Measurements from ENCODE around the gene PSMB10.
"Not testable (repeated sequence)": the region's sequence is repeated elsewhere in the genome, so short reads cannot be mapped to it uniquely, and the experiment has no call there.

PSMB10 gene

GRCh38 chr16:67976205-67976604, 39.6 kb upstream of the PSMB10 start:
- no peak for TF ChIP-seq CTCF (IDR thresholded peaks at IDR 0.05; ENCODE audit: low read depth, low read length)
- Histone ChIP-seq H3K36me3 (no peaks in the 10 kb centered on the region), H3K4me1 (no peaks in the 10 kb centered on the region), H3K27me3 (no peaks in the 10 kb centered on the region), H3K9me3 (no peaks in the 10 kb centered on the region), H3K4me3 (ENCODE audit: low read depth, low read length) (no peak overlapping the region)
- no peak for DNase-seq

- Histone ChIP-seq H3K36me3 (no peaks in the 10 kb centered on the region), H3K4me3 (ENCODE audit: low read depth, low read length) (no peak overlapping the region), H3K9me3 (no peaks in the 10 kb centered on the region), H3K4me1 (no peaks in the 10 kb centered on the region), H3K27me3 (no peaks in the 10 kb centered on the region)
- no peak for TF ChIP-seq CTCF (IDR thresholded peaks at IDR 0.05; ENCODE audit: low read depth, low read length)
- DNase-seq, result no peak
Measured at GRCh38 chr16:67975321-67976105, 38.9 kb upstream of the PSMB10 start.

- not testable (repeated sequence) for H3K4me1 ChIP-seq; H3K9me3 ChIP-seq; H3K4me3 ChIP-seq (ENCODE audit: low read depth, low read length); H3K27me3 ChIP-seq; DNase-seq; H3K36me3 ChIP-seq
Measured at GRCh38 chr16:67972285-67972684, 35.6 kb upstream of the PSMB10 start.

- no peak for TF ChIP-seq CTCF (IDR thresholded peaks at IDR 0.05; ENCODE audit: low read depth, low read length)
- no peaks in the 10 kb centered on the region for H3K27me3 ChIP-seq
- no peaks in the 10 kb centered on the region for H3K36me3 ChIP-seq
- no peak overlapping the region for H3K4me3 ChIP-seq (ENCODE audit: low read depth, low read length)
- DNase-seq, result no peak
- H3K9me3 ChIP-seq, result no peaks in the 10 kb centered on the region
- no peaks in the 10 kb centered on the region; the same call in 1 of the 2 replicates for H3K4me1 ChIP-seq
Measured at GRCh38 chr16:67971111-67971510, 34.5 kb upstream of the PSMB10 start.

GRCh38 chr16:67969254-67970039, 32.8 kb upstream of the PSMB10 start:
- DNase-seq, result no peak
- H3K4me3 ChIP-seq (ENCODE audit: low read depth, low read length), result peak overlapping the region; percentile 59
- no peaks in the 10 kb centered on the region for H3K9me3 ChIP-seq
- no peaks in the 10 kb centered on the region for H3K27me3 ChIP-seq
- TF ChIP-seq CTCF (IDR thresholded peaks at IDR 0.05; ENCODE audit: low read depth, low read length), result no peak
- no peaks in the 10 kb centered on the region for H3K36me3 ChIP-seq
- no peaks in the 10 kb centered on the region; the same call in 1 of the 2 replicates for H3K4me1 ChIP-seq

GRCh38 chr16:67968400-67969253, 32.0 kb upstream of the PSMB10 start, which contains the start of gene SLC12A4:
Gene SLC12A4 (minus strand): TSS chr16:67968637. CDS start chr16:67968553, 84 bp downstream.
- TF ChIP-seq CTCF (IDR thresholded peaks at IDR 0.05; ENCODE audit: low read depth, low read length), result no peak
- Histone ChIP-seq H3K36me3 (no peaks in the 10 kb centered on the region), H3K9me3 (no peaks in the 10 kb centered on the region), H3K4me3 (ENCODE audit: low read depth, low read length) (peak within 1 kb of the TSS; percentile 59), H3K27me3 (no peaks in the 10 kb centered on the region), H3K4me1 (no peaks in the 10 kb centered on the region; the same call in 1 of the 2 replicates)
- peak; percentile 91 for DNase-seq
